GM18508 (cell line): ENCODE data around the gene ATF6.

Experiments used
- ATAC-seq: cut with Tn5 transposase; IDR thresholded peaks from one replicate; pipeline ENCODE4 v1.9.1; 2021; ENCODE audit warnings: moderate number of reproducible peaks; ENCODE audit not compliant: insufficient read depth, unreplicated experiment

ATF6 gene

DNA sequence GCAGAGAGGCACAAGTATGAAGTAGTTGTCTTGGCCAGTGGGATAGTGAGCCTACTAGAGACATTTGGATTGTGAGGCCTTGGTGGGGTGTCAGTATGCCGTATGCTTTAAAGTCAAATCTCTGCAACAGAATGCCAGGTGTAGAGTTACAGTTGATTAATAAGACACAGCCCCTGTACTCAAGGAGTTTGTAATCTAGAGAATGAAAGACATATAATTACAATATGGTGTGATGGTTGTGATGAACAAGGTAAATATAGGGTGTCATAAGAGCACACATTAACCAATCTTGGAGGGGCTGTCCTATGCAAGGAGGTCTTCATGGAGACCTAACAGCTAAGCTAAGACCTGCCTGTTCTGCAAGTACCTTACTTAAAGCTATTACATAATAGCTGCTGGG is 113.1 kb downstream of the ATF6 start:
- ATAC-seq = no peak

DNA sequence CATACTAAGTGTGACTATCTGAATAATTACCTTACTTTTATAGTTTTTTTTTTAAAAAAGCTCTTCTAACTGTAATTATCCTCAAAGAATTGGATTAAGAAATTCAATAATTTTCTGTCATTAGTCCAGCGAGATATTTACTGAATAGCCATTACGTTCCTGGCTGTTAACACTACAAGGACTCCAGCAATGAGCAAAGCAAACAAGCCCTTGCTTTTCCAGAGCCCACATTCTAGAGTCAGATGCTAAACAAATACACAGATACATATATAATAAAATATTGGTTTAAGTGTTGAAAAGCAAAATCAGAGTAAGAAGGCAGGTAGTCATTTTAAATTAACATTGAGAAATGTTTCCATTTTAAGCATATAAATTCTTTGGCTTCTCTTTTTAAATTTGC is 118.4 kb downstream of the ATF6 start:
- no peak for ATAC-seq

DNA sequence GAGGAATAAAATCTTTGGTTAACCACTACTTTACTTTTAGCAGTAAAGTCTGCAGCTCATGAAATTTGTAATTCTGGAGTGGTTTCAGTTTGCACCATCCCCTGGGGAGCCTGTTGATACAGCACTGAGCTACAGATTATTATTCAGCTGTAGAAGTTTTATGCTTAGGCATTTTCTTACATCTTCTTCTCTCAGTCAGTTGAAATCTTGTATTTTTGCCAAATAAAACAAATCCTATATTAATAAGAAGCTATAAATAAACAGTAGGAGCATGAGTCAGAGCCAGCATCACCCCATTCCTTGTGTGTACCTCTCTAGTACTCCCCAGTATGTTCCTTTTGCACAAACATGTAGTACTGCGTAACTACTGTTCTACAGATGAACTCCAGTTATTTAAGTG is 118.9 kb downstream of the ATF6 start:
- ATAC-seq = no peak

DNA sequence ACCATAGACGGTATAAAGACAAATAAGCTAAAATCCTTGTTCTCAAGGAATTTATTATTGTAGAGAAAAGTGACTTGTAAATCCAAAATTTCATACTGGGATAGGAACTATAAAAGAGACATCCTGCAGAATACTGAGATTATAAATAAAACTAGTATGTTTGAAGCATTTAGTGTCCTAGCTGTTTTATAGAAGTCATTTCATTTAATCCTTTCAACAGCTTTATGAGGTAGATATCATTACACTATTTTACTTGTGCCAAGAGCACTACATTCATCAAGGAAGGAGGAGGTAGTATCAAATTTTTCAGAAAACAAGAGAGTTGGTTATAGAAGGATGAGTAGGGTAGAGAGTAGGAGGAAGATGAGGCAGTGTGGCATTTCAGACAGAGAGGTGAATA is 119.6 kb downstream of the ATF6 start:
- no peak for ATAC-seq

DNA sequence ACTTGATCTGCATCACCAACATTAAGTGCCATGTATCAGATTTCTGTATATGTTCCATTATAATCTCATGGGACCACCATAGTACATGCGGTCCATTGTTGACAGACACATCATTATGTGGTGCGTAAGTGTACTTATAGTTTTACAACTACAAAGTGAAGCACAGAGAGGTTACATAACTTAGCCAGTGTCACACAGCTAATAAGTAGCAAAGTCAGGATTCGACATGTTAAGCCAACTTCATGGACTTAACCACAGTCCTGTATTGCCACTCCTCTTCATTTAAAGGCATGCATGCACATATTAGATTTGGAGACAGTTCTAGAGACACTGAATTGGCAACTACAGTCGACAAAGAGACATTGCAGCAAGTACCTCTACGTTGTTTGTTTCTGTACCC is 120.5 kb downstream of the ATF6 start:
- no peak for ATAC-seq

DNA sequence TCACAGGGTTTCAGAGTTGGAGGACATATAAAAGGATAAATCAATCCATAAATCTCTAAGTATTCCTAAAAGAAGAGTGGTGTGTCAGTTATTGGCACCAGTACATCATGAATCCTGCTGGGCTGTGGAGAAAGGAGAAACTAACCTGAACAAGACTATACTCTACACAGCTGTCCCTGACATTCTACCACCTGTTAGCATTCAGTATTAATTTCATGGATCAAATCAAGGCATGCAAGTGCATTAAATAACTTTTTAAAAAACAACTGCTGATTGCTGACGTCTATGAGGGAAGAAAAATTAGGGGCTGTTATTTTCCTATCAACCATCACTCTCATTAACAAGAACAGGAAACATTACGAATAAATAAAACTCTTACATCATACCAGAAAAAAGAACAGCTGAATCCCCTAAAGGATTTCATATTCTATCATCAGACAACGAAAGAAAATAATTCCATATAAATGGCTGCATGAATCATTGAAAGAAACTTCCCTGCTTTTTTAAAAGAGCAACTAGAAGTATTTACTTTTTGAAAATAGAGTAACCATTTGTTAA is 121.7 kb downstream of the ATF6 start:
- ATAC-seq = no peak

DNA sequence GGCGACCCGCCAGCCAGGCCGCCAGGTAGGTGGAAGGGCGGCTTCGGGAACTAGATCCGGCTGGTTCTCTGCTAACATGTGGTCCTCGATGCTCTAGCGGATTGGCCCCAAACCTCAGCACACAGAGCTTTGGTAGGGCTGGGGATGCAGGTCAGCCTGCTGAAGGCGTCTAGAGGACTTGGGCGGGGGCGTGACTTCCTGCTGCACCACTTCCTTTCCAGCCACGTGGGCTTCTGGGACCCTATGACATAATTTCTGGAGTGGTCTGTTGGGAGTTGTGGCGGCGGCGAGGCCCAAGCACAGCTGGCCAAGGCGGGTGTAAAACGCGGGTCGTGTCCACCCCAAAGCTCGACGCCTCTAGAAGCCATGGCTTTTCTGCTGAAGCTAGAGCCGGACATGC is 124.5 kb downstream of the ATF6 start:
- ATAC-seq = no peak

DNA sequence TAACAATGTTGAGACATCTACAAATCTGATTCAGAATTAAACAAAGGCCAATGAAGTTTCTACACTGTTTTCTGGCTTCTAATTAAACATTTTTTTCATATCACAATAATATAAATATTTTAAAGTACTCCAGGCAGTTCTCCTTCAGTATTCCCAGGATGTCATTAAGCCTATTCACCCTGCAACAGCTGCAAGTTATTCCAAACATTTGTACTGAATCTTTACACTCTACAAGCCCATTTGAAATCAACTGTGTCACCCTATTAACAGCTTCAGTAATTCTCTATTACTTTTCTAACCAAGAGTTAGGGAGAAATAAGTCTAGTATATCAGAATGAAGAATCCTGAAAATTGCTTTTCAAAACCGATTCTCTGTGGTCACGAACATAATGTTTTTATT is 133.0 kb downstream of the ATF6 start:
- no peak for ATAC-seq

DNA sequence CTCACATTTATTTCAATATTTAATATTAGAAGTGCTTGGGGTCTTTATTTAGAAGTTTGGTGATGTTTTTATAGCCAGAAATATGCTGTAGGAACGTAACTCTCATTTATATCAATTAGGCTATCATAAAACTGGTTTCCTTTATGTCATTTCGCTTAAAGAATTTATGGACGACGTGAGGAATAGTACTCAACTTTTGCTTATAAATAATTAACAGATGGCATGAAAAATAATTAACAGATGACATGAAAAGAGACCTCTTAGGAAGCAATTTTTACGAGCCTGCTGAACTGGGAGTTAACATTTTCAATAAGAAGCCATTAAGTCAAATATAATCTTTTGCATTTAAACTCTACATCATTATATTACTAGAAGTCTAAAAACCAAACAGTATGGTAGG is 134.0 kb downstream of the ATF6 start:
- no peak for ATAC-seq

DNA sequence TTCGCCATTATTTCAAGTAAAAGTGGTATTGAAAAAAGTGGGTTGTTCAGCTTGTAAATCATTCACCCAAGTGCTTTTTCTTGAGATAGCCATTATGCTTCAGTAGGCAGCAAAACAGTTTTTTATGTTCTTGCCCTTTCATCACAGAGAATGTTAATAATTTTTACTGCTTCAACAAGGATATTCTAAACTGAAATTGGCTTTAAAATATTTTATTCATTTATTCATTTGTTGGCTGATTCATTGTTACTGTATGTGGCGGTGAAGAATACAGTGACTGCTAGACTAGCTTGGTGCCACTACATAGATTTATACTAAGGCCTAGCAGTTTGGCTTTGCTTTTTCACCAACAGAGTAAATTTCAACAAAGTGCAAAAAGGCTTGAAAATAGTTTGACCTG is 136.1 kb downstream of the ATF6 start:
- ATAC-seq = no peak

DNA sequence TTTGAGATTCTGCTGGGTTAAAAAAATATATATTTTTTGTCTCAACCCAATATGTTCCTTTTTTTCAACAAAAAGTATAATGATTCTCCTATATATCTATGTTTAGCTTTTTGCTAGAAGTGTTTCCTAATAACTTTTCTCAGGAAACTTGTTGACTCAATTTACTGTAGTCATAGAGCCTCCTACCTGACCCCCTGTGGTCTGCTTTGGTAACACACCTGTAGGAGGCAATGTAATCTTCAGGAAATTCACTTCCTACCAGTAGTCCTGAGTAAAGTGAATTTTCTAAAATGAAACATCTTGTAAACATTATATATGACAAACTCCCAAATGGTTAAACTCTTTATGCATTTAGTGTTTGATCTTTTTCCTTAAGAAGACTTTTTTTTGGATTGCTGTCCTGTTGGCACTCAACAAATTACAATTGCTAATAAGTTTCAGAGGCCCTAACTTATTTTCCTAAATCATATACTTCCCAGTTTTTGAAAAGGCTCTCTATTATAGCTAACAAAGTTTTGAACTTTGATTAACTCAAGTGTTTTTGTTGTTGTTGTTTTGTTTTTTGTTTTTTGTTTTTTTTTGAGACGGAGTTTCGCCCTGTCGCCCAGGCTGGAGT is 139.3 kb downstream of the ATF6 start:
- no peak for ATAC-seq

DNA sequence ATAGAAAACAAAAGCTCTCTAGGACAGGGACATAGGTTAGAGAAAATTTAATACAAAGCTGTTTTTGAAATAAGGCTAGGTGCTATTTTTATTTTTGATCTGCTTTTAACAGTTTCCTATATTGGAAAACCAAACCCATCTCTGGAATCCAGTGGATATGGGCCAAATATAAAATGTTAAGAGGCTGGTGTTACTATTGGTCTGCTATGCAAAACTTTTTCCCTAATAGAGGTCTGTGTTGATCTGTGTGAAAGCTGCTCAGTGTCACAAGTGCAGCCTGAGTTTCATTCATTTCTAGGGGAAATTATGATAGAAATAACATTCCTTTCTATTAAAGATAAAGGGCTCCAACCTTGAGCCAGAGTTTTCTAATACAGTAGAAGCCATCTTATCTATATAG is 141.1 kb downstream of the ATF6 start:
- ATAC-seq = no peak

DNA sequence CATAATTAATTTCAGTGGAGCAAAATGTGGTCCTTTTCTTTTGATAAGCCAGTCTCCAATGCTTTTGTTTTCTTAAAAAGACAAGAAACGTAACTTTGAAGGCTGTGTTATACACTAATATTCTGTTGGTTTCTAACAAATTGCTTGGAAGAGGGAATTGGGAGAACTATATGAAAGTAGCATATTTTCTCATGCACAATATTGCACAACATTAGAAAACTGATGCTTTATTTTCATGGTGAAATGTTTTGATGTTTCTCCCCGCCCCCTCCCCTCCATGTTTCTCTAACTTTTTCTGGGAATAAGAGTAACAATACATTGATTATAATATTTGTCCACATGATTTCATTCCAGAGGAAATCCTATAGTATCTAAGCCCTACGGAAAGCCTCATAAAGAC is 142.1 kb downstream of the ATF6 start:
- ATAC-seq = no peak

DNA sequence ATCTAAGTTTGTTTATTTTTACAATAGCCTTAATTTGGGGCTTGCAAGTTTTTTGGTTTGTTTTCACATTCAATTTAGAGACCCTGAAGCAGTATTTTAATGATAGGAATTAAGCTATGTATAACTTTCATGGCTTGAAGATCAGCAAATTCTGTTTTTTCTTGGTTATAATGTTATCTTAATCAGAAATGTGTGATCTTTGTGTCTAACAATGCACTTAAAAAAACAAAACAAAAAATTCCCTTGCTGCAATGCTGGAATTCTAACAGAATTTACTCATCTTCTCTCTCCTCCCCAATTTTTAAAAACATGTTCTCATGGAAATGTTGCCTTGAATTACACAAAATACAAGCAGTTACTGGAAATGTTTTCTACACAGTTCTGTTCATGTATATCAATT is 144.5 kb downstream of the ATF6 start:
- ATAC-seq = no peak

DNA sequence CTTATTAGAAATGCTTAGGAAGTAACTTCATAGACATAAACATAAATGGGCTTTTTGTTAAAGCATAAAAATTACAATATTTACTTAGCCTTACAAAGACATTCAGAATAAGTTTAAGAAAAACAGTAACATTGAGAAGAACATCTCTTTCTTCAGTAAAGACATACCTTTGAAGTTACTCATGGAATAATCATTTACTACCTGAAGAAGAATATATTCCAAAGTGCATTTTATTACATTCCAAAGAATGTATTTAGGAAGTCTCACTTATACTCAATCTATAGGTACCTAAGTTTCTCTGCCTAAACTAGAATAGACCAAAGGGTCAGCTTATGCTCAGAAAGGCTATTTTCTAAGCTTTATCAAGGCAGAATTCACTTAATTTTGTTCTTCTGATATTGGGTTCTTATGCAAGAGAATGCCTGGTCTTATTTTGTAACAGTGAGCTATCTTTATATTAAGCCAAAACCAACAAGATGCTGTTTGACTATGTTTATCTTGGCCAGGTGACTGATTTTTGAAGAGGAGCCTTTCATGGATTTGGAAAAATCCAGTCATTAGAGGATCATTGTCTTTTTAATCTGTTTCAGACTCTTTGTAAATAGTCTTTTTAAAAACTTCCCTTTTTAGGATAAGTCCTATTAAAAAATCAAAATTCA is 147.5 kb downstream of the ATF6 start:
- ATAC-seq = no peak

DNA sequence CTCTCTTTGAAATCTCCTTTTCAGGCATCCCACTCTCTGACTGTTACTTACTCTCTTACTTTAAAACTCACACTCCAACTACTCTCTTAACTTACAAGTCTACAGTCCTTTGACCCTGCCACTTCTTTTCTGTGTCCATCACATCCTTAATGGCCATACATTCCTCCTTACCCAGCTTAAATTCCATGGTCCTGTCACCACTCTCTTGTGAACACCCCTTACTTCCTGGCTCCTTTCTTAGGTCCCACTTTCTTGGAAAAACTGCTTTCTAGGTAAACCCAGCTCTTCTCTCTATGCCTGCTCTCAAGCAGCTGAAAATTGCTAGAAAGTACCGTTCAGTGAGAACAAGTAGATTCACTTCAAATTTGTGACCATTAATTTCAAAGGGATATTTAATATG is 148.5 kb downstream of the ATF6 start:
- ATAC-seq = no peak

DNA sequence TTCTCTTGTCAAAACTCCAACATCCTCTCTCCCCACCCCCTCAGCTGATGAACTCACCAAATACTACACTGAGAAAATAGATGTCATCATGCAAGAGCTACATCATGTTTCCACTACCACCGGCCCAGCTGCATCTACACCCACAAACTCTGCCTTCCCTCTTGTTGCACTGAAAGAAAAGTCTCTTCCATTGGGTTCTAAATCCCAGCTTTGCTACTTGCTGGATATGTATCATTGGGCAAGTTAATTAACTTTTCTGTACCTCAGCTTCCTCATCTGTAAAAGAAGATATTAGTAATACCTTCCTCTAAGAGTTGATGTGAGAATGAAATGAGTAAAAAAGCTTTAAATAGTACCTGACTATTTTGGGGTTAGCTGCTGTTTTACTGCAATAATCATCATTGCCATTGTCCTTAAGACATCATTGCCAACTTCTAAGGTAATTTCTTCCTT is 149.0 kb downstream of the ATF6 start:
- ATAC-seq = peak; percentile 73

DNA sequence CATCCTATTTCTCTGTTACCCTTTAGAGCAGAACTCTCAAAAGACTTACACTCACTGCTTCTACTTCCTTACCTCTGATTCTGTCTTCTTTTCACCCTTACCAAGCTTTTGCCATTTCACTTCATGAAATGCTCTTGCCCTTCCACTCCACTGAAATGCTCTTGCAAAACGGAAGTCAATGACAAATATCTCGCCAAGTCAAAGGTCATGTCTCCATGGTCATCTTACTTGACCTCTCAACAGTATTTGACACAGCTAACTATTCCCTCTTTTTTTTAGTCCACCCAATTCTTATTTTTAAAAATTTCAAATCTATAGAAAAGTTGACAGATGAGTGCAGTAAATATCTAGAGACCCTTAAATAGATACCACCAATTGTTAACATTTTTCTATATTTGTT is 149.9 kb downstream of the ATF6 start:
- ATAC-seq = no peak

DNA sequence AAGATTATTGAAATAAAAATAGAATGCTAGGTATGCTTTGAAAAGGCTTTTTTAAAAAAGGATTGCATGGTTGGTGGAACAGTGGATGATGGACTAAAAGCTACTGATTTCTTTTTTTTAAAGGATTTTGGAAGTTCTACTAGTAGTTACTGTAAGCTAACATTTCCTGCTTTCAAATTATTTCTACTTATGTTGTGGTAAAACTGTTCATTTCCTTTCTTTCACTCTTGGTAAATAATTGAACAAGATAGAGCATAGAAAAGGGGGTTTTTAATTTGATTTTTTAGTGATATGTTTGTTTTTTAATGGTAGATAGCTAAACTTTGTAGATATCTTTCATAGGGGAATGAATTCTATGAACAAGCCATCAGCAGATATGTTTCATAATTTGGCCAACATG is 153.1 kb downstream of the ATF6 start:
- no peak for ATAC-seq

DNA sequence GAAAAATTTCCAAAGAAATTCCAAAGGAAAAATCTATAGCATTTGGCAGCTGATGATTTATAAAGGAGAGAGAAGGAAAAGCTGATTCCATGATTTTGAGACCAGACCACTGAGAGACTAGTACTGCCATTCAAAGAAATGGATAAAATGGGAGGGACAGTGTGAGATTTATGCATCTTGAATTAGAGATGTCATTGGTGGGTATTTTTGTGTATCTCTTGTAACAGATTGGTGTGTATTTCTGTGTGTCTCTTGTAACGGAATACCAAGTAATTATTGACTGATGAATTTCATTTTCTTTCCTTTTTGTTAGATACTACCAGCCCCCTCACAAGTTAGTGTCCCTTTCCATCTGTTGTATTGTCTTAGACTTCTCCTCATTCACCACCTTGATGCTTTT is 155.4 kb downstream of the ATF6 start:
- ATAC-seq = no peak

DNA sequence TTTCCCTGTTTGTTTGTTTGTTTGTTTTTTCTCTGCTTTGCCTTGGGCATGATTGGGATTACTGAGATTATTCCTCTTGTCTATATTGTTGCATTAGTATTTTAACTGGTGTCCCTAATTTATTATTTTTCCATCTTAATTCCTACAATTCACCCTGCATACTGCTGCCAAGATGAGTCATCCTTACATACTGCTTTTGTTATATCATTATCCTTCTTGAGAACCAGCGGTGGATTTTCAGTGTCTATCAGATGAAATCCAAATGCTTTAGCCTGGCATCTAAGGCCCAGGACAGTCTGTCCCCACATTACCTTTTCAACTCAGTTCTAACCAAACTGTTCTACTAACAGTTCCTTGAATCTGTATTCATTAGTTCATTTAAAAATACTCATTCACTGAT is 155.9 kb downstream of the ATF6 start:
- no peak for ATAC-seq

DNA sequence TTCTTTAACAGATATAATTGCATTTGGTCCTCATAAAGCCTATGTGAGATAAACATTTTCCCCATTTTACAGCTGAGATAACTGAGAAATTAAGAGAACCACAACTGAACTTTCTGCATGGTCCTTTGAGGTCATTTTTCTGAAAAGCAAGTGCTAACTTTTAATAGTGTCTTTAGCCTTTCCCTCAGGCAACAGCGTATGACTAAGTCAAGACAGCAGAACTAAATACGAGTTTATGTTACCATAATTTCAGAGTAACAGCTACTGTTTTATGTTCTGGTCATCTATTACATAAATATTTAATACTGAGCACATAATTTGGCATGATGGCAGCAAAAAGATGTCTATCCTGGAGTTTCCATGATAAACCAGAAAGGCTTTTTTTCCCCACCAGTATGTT is 161.9 kb downstream of the ATF6 start:
- no peak for ATAC-seq
